Islet precursor cell (in vitro differentiated cells): Measurements from ENCODE around the gene GRIK4.

Experiments used
- DNase-seq: peaks from one replicate; pipeline ENCODE4 v3.0.0-alpha.2; 2018

The GRIK4 gene

GRCh38 chr11:120929664-120930154 is 418.2 kb downstream of the GRIK4 start:
- DNase-seq = peak; percentile 91

GRCh38 chr11:120931057-120931779 is 419.7 kb downstream of the GRIK4 start:
- DNase-seq = no peak

- no peak for DNase-seq
Measured at GRCh38 chr11:120932305-120932915, 420.9 kb downstream of the GRIK4 start.

GRCh38 chr11:120936356-120936755 is 424.8 kb downstream of the GRIK4 start:
- no peak for DNase-seq

GRCh38 chr11:120937501-120937900 is 426.0 kb downstream of the GRIK4 start:
- DNase-seq = no peak

GRCh38 chr11:120938260-120938659 is 426.7 kb downstream of the GRIK4 start:
- DNase-seq = no peak

GRCh38 chr11:120940160-120940848 is 428.8 kb downstream of the GRIK4 start:
- no peak for DNase-seq

- DNase-seq = no peak
Measured at GRCh38 chr11:120941000-120941399, 429.5 kb downstream of the GRIK4 start.

- DNase-seq = no peak
Measured at GRCh38 chr11:120942701-120943100, 431.2 kb downstream of the GRIK4 start.

GRCh38 chr11:120945042-120945441 is 433.5 kb downstream of the GRIK4 start:
- no peak for DNase-seq

GRCh38 chr11:120950880-120951279 is 439.3 kb downstream of the GRIK4 start:
- no peak for DNase-seq

GRCh38 chr11:120952461-120953434 is 441.2 kb downstream of the GRIK4 start:
- peak; percentile 95 for DNase-seq

- no peak for DNase-seq
Measured at GRCh38 chr11:120954381-120954780, 442.8 kb downstream of the GRIK4 start.

- DNase-seq = no peak
Measured at GRCh38 chr11:120956710-120957495, 445.4 kb downstream of the GRIK4 start.

- DNase-seq = no peak
Measured at GRCh38 chr11:120958185-120958584, 446.6 kb downstream of the GRIK4 start.

- DNase-seq = no peak
Measured at GRCh38 chr11:120959189-120959588, 447.6 kb downstream of the GRIK4 start.

GRCh38 chr11:120964857-120965256 is 453.3 kb downstream of the GRIK4 start:
- no peak for DNase-seq

- DNase-seq = no peak
Measured at GRCh38 chr11:120966840-120967239, 455.3 kb downstream of the GRIK4 start.

- DNase-seq = no peak
Measured at GRCh38 chr11:120969993-120970392, 458.4 kb downstream of the GRIK4 start.

GRCh38 chr11:120971825-120972224 is 460.3 kb downstream of the GRIK4 start:
- no peak for DNase-seq

- DNase-seq = no peak
Measured at GRCh38 chr11:120972621-120973020, 461.1 kb downstream of the GRIK4 start.

- no peak for DNase-seq
Measured at GRCh38 chr11:120973501-120973900, 462.0 kb downstream of the GRIK4 start.
